ENCODE measurements around the gene ARMC2.
"Not testable (repeated sequence)": the region's sequence is repeated elsewhere in the genome, so short reads cannot be mapped to it uniquely, and the experiment has no call there.

The ARMC2 gene

GRCh38 chr6:108916026-108916686, 67.9 kb downstream of the ARMC2 start:
- no peak for DNase-seq (ENCODE audit: low read depth in 2 of 2)

- DNase-seq (ENCODE audit: low read depth in 2 of 2): no peak
These were observed 72.5 kb downstream of the ARMC2 start for GRCh38 chr6:108920751-108921150.

GRCh38 chr6:108921547-108922361, 73.5 kb downstream of the ARMC2 start:
- no peak for DNase-seq (ENCODE audit: low read depth in 2 of 2)

- DNase-seq (ENCODE audit: low read depth in 2 of 2): no peak
These were observed 74.3 kb downstream of the ARMC2 start for GRCh38 chr6:108922499-108922898.

- no peak for DNase-seq (ENCODE audit: low read depth in 2 of 2)
These were observed 79.7 kb downstream of the ARMC2 start for GRCh38 chr6:108927927-108928326.

GRCh38 chr6:108928650-108929049, 80.4 kb downstream of the ARMC2 start:
- DNase-seq (ENCODE audit: low read depth in 2 of 2): no peak

- not testable (repeated sequence) for DNase-seq (ENCODE audit: low read depth in 2 of 2)
These were observed 82.9 kb downstream of the ARMC2 start for GRCh38 chr6:108931090-108931489.

GRCh38 chr6:108937170-108937569, 88.9 kb downstream of the ARMC2 start:
- no peak for DNase-seq (ENCODE audit: low read depth in 2 of 2)

DNA sequence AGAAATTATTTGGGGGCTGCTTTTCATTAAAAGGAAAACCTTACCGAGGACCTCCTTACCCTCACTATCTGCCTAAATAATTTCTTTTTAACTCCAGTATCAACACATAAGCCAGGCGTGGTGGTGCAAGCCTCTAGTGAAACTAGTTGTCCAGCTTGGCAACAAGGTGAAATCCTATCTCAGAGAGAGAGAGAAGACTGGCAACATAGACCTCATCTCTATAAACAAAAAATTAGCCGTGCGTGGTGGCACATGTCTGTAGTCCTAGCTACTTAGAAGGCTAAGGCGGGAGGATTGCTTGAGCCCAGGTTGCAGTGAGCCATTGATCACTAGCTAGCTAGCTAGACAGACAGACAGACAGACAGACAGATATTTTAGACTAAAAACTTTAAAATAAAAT, 92.5 kb downstream of the ARMC2 start:
- DNase-seq (ENCODE audit: low read depth in 2 of 2): no peak

DNA sequence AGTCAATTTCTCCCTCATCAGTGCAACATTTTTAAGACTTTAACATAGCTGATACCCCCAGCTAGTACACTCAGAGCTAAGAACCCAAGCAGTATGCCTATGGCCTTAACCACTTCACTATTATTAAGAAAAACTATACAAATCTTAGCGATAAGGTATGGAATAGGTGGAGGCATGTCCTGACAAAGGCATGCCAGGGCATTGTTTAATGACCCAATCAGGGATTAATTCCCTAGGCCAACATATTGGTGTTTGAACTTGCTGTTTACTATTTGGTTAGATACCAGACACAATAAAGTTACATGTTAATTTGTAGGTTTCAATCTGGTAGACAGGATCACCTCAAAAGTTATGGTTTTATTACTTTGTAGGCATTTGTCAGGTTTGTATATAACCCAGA, 93.1 kb downstream of the ARMC2 start:
- no peak for DNase-seq (ENCODE audit: low read depth in 2 of 2)

DNA sequence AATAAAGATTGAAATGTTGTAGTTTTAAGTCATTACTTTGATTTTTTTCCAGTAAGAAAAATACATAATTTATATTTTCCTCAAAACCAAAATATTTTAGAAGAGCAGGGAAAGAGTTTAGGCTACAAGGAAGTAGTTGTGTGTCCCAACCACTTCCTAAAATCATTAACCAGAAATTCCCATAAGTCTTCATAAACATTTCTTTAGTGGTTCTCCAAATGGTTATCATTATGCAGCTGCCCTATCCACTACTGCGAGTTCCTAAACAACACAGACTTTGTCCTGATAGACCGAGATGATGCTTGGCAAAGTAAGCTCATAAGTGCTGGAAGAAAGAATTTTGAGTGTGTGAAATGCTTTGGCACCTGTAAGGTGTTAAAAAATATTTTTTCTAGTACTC, 93.6 kb downstream of the ARMC2 start:
- DNase-seq (ENCODE audit: low read depth in 2 of 2): no peak

GRCh38 chr6:108942556-108943492, 94.6 kb downstream of the ARMC2 start:
- DNase-seq (ENCODE audit: low read depth in 2 of 2): peak; percentile 29 to 35

DNA sequence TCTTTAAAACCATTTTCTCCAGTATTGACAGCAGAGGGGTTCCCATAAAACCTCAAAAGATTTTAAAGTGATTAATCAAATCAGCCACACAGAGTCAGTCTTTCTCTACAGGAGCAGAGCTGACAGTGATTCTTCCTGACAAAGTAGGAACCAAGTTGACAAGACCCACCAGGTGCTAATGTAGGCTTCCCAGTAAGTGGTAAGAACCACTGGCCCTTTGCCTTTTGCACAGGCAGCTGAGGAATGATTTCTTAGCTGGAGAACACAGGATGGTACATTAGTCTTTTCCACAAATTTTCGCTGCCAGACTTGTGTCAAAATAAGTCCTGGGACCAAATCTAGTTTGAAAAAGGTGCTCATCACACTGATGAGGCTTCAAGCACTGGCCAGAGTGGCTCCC, 95.8 kb downstream of the ARMC2 start:
- DNase-seq (ENCODE audit: low read depth in 2 of 2): no peak

DNA sequence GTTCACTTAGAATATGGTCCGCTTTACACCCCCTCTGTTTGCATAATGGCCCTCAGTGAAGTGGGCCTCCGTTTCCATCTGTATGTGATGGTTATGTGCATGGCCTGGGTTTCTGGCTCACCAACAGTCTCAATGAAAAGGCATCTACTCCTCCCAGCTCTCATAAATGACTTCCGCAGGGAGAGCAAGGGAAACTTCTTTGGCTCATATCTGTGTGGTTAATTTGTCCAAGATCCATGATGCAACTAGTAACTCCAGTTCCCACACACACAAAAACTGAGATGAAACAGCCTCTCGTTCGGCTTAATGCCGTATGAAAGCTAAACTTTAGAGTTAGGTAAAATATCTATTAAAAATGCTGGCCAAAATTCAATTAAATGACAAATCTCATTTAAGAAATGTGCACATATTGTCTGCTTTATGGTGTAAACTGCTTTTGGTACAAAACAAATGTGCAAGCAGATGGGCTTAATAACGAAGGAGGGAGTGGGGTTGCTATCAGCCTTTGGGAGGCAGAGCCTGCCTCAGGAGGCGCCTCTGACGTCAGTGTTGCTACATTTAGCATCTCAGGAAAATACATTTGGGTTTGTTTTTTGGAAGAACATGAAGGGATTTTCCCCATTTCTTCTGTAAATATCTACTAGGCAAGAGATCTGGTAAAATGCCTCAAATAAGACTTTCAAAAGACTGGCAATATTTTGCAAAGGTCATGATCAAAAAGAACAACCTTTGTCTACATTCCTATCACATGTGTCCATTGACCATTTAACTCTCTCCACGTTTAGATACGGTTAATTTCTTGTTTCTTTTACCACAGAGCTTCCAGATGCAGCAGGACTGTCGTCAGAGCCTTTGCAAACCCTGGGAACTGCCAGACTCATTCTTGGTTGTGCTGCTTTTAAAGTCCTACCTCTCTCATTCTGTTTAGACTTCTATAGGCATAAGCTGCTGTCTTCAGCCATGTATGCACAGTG, 96.8 kb downstream of the ARMC2 start:
- DNase-seq (ENCODE audit: low read depth in 2 of 2): no peak

GRCh38 chr6:108945681-108946159, 97.5 kb downstream of the ARMC2 start:
- DNase-seq (ENCODE audit: low read depth in 2 of 2): no peak

GRCh38 chr6:108946695-108947094, 98.5 kb downstream of the ARMC2 start:
- DNase-seq (ENCODE audit: low read depth in 2 of 2): no peak

DNA sequence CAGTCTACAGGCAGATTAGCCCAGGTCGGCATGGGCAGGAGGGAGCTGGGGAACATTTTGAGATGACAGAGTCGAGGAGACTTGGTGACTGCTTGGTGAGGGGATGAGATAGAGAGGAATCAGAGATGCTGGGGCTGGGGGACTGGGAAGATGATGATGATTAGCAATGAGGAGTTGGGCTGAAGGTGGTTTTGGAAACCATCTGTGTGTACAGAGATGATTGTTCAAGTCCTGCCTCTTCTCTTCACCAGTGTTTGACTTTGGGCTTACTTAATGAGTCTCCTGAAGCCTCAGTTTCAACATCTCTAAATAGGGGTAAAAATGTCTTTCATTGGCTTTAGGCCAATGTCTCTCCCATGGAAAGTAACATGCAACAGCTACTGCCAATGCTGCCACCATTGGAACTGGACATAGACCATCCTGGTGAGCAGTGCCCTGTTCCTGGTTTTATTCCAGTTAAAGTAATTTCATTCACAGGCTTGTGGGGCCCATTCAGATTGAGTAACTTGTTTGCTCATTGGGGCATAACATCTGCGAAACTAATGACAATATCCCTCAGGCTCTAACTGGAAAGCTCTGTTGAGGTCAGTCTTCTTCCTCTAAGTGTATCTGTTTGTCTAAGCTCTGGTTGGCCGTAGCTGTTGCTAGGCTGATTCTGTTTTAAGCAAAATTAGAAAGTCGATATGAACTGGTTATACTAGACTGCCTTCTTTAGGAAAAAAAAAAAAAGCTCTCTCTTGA, 99.1 kb downstream of the ARMC2 start:
- no peak for DNase-seq (ENCODE audit: low read depth in 2 of 2)

GRCh38 chr6:108948181-108948661, 100.0 kb downstream of the ARMC2 start:
- no peak for DNase-seq (ENCODE audit: low read depth in 2 of 2)

DNA sequence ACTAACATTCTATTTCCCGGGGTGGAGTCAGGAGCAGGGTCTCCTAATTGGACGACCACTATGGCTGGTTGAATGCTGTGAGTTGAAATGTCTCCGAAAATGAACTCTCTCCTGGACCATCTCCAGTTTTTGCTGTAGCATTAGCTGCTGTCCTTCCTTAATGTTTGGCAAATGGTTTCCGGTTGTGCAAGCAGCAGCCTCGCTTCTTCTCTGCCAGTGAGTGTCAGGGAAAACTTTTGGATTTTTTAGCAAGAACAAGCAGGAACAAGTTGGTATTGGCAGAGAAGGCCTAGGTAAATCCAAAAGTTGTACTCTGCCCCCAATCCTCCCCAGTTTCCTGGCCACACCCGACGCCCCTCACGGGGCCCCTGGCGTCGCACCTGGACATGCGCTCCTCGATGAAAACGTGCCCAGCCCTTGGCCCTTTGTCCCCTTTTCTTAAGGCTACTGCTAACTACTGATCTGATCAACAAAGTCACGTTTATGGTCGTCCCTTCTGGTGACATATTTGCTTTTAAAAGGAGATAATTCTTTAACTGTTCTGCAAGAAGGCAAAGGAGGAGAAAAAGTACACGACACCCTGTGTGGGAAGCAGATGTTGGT, 103.2 kb downstream of the ARMC2 start:
- DNase-seq (ENCODE audit: low read depth in 2 of 2): no peak
